ENCODE measurements around the gene RUNX2.

DNA sequence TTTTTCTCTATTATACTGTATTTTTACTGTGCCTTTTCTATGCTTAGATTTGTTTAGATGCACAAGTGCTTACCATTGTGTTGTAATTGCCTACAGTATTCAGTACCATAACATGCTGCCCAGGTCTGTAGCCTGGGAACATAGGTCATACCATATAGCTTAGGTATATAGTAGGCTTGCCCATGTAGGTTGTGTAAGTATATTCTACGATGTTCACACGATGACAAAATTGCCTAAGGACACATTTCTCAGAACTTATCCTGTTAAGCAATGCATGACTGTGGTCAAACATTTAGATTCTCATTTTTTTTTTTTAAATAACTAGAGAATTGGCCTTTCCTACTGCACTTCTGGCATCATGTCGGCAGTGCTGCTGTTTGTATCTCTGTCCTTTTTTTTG lies 303.3 kb downstream of the RUNX2 start:
- TF ChIP-seq TAF1 (IDR thresholded peaks at IDR 0.05; ENCODE audit: borderline replicate concordance, low read depth, low read length) (no peak), EZH2 (IDR thresholded peaks at IDR 0.05; ENCODE audit: borderline replicate concordance, control insufficient read depth, low read depth, low read length) (no peak), POLR2A (IDR thresholded peaks at IDR 0.05; ENCODE audit: low read depth, low read length) (no peak), BCL11A (IDR thresholded peaks at IDR 0.05; ENCODE audit: low read depth, low read length) (no peak), SREBF2 (IDR thresholded peaks at IDR 0.05; ENCODE audit: low read length) (no peak), ZNF274 (IDR thresholded peaks at IDR 0.05; ENCODE audit: insufficient read depth, insufficient read length) (no peak)
- TF ChIP-seq, protein P1, sequence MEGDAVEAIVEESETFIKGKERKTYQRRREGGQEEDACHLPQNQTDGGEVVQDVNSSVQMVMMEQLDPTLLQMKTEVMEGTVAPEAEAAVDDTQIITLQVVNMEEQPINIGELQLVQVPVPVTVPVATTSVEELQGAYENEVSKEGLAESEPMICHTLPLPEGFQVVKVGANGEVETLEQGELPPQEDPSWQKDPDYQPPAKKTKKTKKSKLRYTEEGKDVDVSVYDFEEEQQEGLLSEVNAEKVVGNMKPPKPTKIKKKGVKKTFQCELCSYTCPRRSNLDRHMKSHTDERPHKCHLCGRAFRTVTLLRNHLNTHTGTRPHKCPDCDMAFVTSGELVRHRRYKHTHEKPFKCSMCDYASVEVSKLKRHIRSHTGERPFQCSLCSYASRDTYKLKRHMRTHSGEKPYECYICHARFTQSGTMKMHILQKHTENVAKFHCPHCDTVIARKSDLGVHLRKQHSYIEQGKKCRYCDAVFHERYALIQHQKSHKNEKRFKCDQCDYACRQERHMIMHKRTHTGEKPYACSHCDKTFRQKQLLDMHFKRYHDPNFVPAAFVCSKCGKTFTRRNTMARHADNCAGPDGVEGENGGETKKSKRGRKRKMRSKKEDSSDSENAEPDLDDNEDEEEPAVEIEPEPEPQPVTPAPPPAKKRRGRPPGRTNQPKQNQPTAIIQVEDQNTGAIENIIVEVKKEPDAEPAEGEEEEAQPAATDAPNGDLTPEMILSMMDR (IDR thresholded peaks at IDR 0.05 in 2 of 3, conservative IDR thresholded peaks at IDR 0.05 in 1 of 3; ENCODE audit: control insufficient read depth in 2 of 3, extremely low read depth in 1 of 3, insufficient read depth in 1 of 3, low read depth in 3 of 3, low read length in 3 of 3): no peak
